Measurements from ENCODE around the gene OR2AE1.

DNA sequence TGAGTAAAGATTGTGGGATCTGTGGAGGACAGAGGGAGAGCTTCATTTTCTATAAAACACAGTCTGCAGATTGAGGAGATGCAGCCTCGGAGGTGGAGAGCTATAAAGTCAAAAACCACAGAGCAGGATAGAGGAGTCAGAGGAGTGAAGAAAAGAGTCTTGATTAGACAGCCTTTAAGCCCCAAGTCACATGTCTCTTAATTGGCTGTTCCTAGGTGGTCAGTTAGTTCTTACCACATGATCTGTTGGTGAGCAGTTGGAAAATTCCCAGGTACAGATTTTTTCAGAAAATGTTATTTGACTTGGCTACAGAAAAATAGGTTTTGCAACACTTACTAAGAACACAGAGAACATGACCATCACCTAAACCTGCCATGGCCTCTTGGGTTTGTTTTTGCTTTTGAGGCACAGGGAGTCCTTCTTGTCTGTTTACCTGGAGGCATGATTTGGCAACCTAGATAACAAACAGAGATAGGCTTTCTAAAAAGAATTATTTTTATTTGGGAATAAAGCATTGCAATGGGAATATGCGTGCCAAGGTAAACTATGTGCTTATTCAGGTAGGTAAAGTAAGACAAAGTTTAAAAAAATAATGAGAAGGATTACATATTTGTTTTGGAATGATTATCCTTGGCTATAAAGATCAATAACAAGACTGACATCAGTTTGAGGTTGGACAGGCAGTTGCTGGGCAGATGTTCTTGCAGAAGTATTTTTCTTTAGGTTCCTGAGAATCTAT, 49.6 kb downstream of the OR2AE1 start:
- TF ChIP-seq CTCF (IDR thresholded peaks at IDR 0.05) (no peak), EZH2 (IDR thresholded peaks at IDR 0.05; ENCODE audit: borderline replicate concordance, insufficient read depth, low read depth, low read length, poor library complexity, severe bottlenecking) (no peak)
